Testis (tissue), 3 donors: ENCODE measurements around the gene SLC7A6. TPM values are rescaled to one million over a fixed set of nuclear protein-coding genes. Genes with fewer than 3 reads are reported as not detected.

Experiments
- DNase-seq: peaks from one replicate; pipeline ENCODE4 v3.0.0-alpha.2; 2019
- H3K27ac ChIP-seq, 2 donors: fragments of 200-600 bp; sonication (generic); one replicate each; pipeline ENCODE4 v1.5.1; 2019
- H3K27me3 ChIP-seq: fragments of 200-600 bp; sonication (generic); one replicate; pipeline ENCODE4 v1.5.1; 2019
- H3K36me3 ChIP-seq: fragments of 200-600 bp; sonication (generic); one replicate; pipeline ENCODE4 v1.5.1; 2017; ENCODE audit warnings: low read depth; ENCODE audit errors: missing control alignments
- H3K4me1 ChIP-seq: fragments of 200-600 bp; sonication (generic); one replicate; pipeline ENCODE4 v1.5.1; 2019
- H3K4me3 ChIP-seq, 2 donors: fragments of 200-600 bp; sonication (generic); one replicate each; pipeline ENCODE4 v1.5.1; 2017 to 2019
- H3K9me3 ChIP-seq: fragments of 200-600 bp; sonication (generic); one replicate; pipeline ENCODE4 v1.5.1; 2017
- CTCF ChIP-seq, 3 experiments: fragments of 450-650 bp in 2 of 3; fragments of 200-600 bp in 1 of 3; sonication (generic) in 1 of 3; IDR thresholded peaks; one replicate each; pipeline ENCODE4 v1.5.1; 2016 to 2019; ENCODE audit warnings: antibody characterized with exemption in 3 of 3, mild to moderate bottlenecking in 2 of 3, moderate library complexity in 1 of 3
- POLR2A ChIP-seq: fragments of 450-650 bp; IDR thresholded peaks from one replicate; pipeline ENCODE4 v1.6.1; 2017; ENCODE audit warnings: antibody characterized with exemption, mild to moderate bottlenecking, moderate library complexity
- WGBS, 2 donors: methylation state at CpG; one replicate each; pipeline ENCODE4 v1.1.5; 2018; 5-methylcytosine and 5-hydroxymethylcytosine counted together
- intact Hi-C: fragments of 100-400 bp; cut with DNase I; formaldehyde crosslinking; loops from one replicate; pipeline ENCODE4 v1.15.1; 2023; ENCODE audit warnings: low total_unique reads
- polyA plus RNA-seq: library from polyadenylated mRNA; stranded (reverse); fragments of 350-450 nt; fragmentation: Illumina TruSeq; extraction: RNeasy Lipid Tissue Mini Kit (QIAGEN cat#74804); gene quantifications from one replicate; pipeline ENCODE4 v1.2.3, GENCODE V29; 2014; ENCODE audit warnings: low read depth, low replicate concordance; ENCODE audit not compliant: insufficient read depth
- total RNA-seq, 2 donors: library from RNA; depleted of rRNA; stranded (reverse); fragments of >200 nt; gene quantifications; one replicate each; pipeline ENCODE4 v1.2.3, GENCODE V29; 2016

Gene SLC7A6
- total and polyA plus RNA-seq, 3 donors from 2014 or later, result 28.6 to 48.6 (median 42.2) TPM

GRCh38 chr16:68289202-68289601 is 24.9 kb downstream of the SLC7A6 start:
- H3K9me3 ChIP-seq, result no peaks in the 10 kb centered on the region
- H3K36me3 ChIP-seq, result no peaks in the 10 kb centered on the region
- TF ChIP-seq CTCF (IDR thresholded peaks at IDR 0.05), result no peak
- TF ChIP-seq POLR2A, result no peak
- intact Hi-C loops, result no loop called here
- H3K27ac ChIP-seq, result no peak overlapping the region
- H3K4me3 ChIP-seq, result no peak overlapping the region
- WGBS, 2 donors, result 98 to 100% methylated on average over 2 of the region's 2 CpGs
- peaks cover 23% of the 10 kb centered on the region for H3K4me1 ChIP-seq
- H3K27me3 ChIP-seq, result no peaks in the 10 kb centered on the region
- DNase-seq, result no peak

DNA sequence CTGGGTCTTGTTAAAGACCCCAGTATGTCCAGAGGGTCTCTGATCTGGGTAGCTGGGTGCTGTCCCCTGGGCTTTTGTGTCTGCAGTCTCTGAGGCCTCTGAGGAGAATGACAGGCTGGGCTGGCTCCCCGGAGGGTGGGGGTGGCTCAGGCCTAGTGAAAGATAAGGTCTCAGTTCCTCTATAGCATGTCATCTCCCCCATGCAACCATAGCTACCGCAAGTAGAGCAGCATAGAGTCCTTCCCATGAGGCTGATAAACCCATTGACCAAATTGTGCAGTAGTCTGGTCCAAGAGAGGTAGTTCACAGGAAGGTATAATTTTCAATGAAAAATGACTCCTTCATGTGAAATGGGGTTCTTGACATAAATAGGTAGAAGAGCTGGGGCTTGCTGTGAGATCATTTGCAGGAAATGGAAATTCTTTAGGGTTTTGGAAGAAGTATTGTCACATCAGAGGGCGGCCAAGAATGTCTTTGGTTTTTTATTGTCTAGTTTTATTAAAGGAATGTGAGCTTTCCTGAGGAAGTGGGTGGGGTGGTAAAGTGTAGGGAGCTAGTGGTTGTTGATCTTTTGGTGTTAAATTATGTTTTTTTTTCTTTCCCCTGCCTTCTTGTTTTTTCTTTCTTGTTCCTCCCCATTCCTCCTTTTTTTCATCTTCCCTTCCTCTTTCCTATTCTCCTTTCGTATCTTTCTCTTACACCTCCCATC is 25.4 kb downstream of the SLC7A6 start:
- TF ChIP-seq CTCF (IDR thresholded peaks at IDR 0.05), result no peak
- no peak for TF ChIP-seq POLR2A
- intact Hi-C loops, result no loop called here

GRCh38 chr16:68290450-68290849 is 26.1 kb downstream of the SLC7A6 start:
- WGBS, 2 donors, result 76 to 85% methylated on average over 6 of the region's 6 CpGs
- no peak for DNase-seq
- no peaks in the 10 kb centered on the region for H3K9me3 ChIP-seq
- H3K4me1 ChIP-seq, result peaks cover 11% of the 10 kb centered on the region
- TF ChIP-seq CTCF (IDR thresholded peaks at IDR 0.05) (no peak), POLR2A (no peak)
- no peak overlapping the region for H3K27ac ChIP-seq
- no peaks in the 10 kb centered on the region for H3K36me3 ChIP-seq
- H3K27me3 ChIP-seq, result no peaks in the 10 kb centered on the region
- intact Hi-C loops, result no loop called here
- no peak overlapping the region for H3K4me3 ChIP-seq

More for the DNA sequence above, 25.4 kb downstream of the SLC7A6 start:
- WGBS, 2 donors, result 66 to 90% methylated on average over 3 to 4 of the region's 4 CpGs
- H3K4me3 ChIP-seq, result no peak overlapping the region
- no peaks in the 10 kb centered on the region for H3K27me3 ChIP-seq
- no peaks in the 10 kb centered on the region for H3K9me3 ChIP-seq
- H3K36me3 ChIP-seq, result no peaks in the 10 kb centered on the region
- DNase-seq, result no peak
- H3K4me1 ChIP-seq, result peaks cover 17% of the 10 kb centered on the region
- H3K27ac ChIP-seq, result no peak overlapping the region

DNA sequence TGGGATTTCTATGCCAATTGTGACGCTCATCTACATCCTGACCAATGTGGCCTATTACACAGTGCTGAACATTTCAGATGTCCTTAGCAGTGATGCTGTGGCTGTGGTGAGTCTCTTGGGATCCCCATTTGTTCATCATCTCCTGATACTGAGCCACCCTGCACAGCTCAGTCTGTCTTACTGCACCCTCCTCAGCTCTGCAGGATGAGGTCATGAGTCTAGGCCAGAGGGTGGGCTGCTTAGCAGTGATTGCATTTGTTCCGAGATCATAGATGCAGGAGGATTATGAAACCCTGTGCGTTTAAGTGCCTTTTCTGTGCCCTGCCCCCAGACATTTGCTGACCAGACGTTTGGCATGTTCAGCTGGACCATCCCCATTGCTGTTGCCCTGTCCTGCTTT is 26.9 kb downstream of the SLC7A6 start:
- Histone ChIP-seq H3K4me3 (no peak overlapping the region), H3K4me1 (peaks cover 8% of the 10 kb centered on the region), H3K27me3 (no peaks in the 10 kb centered on the region), H3K36me3 (no peaks in the 10 kb centered on the region), H3K27ac (no peak overlapping the region), H3K9me3 (no peaks in the 10 kb centered on the region)
- no peak for TF ChIP-seq POLR2A
- no peak for DNase-seq
- intact Hi-C loops, result no loop called here
- WGBS, 2 donors, result 92 to 97% methylated on average over 3 to 4 of the region's 4 CpGs

- WGBS, 2 donors, result 94 to 99% methylated on average over 5 of the region's 5 CpGs
- H3K4me3 ChIP-seq, result no peak overlapping the region
- H3K9me3 ChIP-seq, result no peaks in the 10 kb centered on the region
- no peak for DNase-seq
- H3K36me3 ChIP-seq, result no peaks in the 10 kb centered on the region
- TF ChIP-seq CTCF (IDR thresholded peaks at IDR 0.05) (no peak), POLR2A (no peak)
- H3K27me3 ChIP-seq, result no peaks in the 10 kb centered on the region
- intact Hi-C loops, result no loop called here
- H3K4me1 ChIP-seq, result peaks cover 7% of the 10 kb centered on the region
- H3K27ac ChIP-seq, result no peak overlapping the region
These were observed 28.1 kb downstream of the SLC7A6 start for GRCh38 chr16:68292425-68292824.
